CD14-positive monocyte (primary cell): ENCODE measurements around the gene SPINT1. TPM values are rescaled to one million over a fixed set of nuclear protein-coding genes. Genes with fewer than 3 reads are reported as not detected.

Experiments
- DNase-seq, 3 donors: peaks; one replicate each; pipeline ENCODE4 v3.0.0-alpha.2; 2011 to 2022
- H2AFZ ChIP-seq: 2 replicates; pipeline ENCODE4 v1.6.0; 2012; ENCODE audit warnings: mild to moderate bottlenecking, low read depth, low read length, inconsistent platforms; ENCODE audit not compliant: insufficient read depth, poor library complexity, severe bottlenecking
- H3K27ac ChIP-seq, 2 donors: 1 replicate in 1 of 2; 2 replicates in 1 of 2; pipeline ENCODE4 v1.5.1; 2012 to 2013; ENCODE audit warnings: low read length in 2 of 2, control low read depth in 1 of 2, inconsistent platforms in 1 of 2, low read depth in 1 of 2, mild to moderate bottlenecking in 1 of 2
- H3K27me3 ChIP-seq, 2 donors: one replicate each; pipeline versions ENCODE4 v1.6.0 to v1.6.1; 2011 to 2013; ENCODE audit warnings: low read length in 2 of 2; ENCODE audit not compliant: control insufficient read depth in 2 of 2, insufficient read depth in 2 of 2
- H3K36me3 ChIP-seq, 2 donors: replicated peaks in 1 of 2; 1 replicate in 1 of 2; 2 replicates in 1 of 2; pipeline versions ENCODE4 v1.5.1 to v1.6.1; 2012 to 2013; ENCODE audit warnings: low read length in 2 of 2, control low read depth in 1 of 2, inconsistent platforms in 1 of 2, mild to moderate bottlenecking in 1 of 2; ENCODE audit not compliant: insufficient read depth in 2 of 2, control insufficient read depth in 1 of 2
- H3K4me1 ChIP-seq, 2 donors: 1 replicate in 1 of 2; 2 replicates in 1 of 2; pipeline versions ENCODE4 v1.5.1 to v1.6.1; 2012 to 2013; ENCODE audit warnings: low read length in 2 of 2, control low read depth in 1 of 2, inconsistent platforms in 1 of 2, mild to moderate bottlenecking in 1 of 2, moderate library complexity in 1 of 2; ENCODE audit not compliant: insufficient read depth in 2 of 2, control insufficient read depth in 1 of 2
- H3K4me2 ChIP-seq: replicated peaks from 2 replicates; pipeline ENCODE3; 2012; ENCODE audit warnings: low read length, moderate library complexity, mild to moderate bottlenecking; ENCODE audit not compliant: poor library complexity, severe bottlenecking; ENCODE audit errors: extremely low read depth
- H3K4me3 ChIP-seq, 3 experiments: fragments of 200-600 bp in 1 of 3; sonication (generic) in 1 of 3; replicated peaks in 1 of 3; 1 replicate in 2 of 3; 2 replicates in 1 of 3; pipeline ENCODE4 v1.5.1; 2011 to 2013; ENCODE audit warnings: low read length in 3 of 3, mild to moderate bottlenecking in 3 of 3, control low read depth in 2 of 3, low read depth in 2 of 3, inconsistent platforms in 1 of 3, moderate library complexity in 1 of 3
- H3K79me2 ChIP-seq: 2 replicates; pipeline ENCODE4 v1.6.0; 2012; ENCODE audit warnings: mild to moderate bottlenecking, control low read depth, inconsistent platforms, low read length, moderate library complexity; ENCODE audit not compliant: insufficient read depth
- H3K9ac ChIP-seq: 2 replicates; pipeline ENCODE4 v1.6.0; 2017; ENCODE audit warnings: low read length, mild to moderate bottlenecking; ENCODE audit not compliant: insufficient read depth, poor library complexity, severe bottlenecking
- H3K9me3 ChIP-seq, 2 donors: replicated peaks in 1 of 2; 1 replicate in 1 of 2; 2 replicates in 1 of 2; pipeline versions ENCODE4 v1.5.1 to v1.6.1; 2012 to 2013; ENCODE audit warnings: low read length in 2 of 2, control low read depth in 1 of 2; ENCODE audit not compliant: control insufficient read depth in 1 of 2, insufficient read depth in 1 of 2
- H4K20me1 ChIP-seq: 2 replicates; pipeline ENCODE4 v1.6.0; 2012; ENCODE audit warnings: mild to moderate bottlenecking, low read length, control low read depth, moderate library complexity; ENCODE audit not compliant: insufficient read depth
- H3K27ac Mint-ChIP-seq, 7 donors: one replicate each; pipeline ENCODE4 v1.8.0; 2020; ENCODE audit warnings: mild to moderate bottlenecking in 7 of 7, mixed read lengths in 7 of 7, moderate library complexity in 6 of 7, inconsistent platforms in 2 of 7
- H3K27me3 Mint-ChIP-seq, 3 donors: one replicate each; pipeline ENCODE4 v1.8.0; 2021 to 2022; ENCODE audit warnings: low read depth in 3 of 3, mild to moderate bottlenecking in 3 of 3, mixed read lengths in 3 of 3, moderate library complexity in 3 of 3, inconsistent platforms in 1 of 3
- H3K36me3 Mint-ChIP-seq, 2 donors: one replicate each; pipeline ENCODE4 v1.8.0; 2020; ENCODE audit warnings: mixed read lengths in 2 of 2, inconsistent platforms in 1 of 2, mild to moderate bottlenecking in 1 of 2
- H3K4me1 Mint-ChIP-seq: one replicate; pipeline ENCODE4 v1.8.0; 2020; ENCODE audit warnings: mild to moderate bottlenecking, mixed read lengths
- H3K4me3 Mint-ChIP-seq, 2 donors: one replicate each; pipeline ENCODE4 v1.8.0; 2020; ENCODE audit warnings: mild to moderate bottlenecking in 2 of 2, mixed read lengths in 2 of 2, moderate library complexity in 1 of 2
- H3K9me3 Mint-ChIP-seq, 7 donors: one replicate each; pipeline ENCODE4 v1.8.0; 2020 to 2022; ENCODE audit warnings: mixed read lengths in 7 of 7, mild to moderate bottlenecking in 6 of 7, moderate library complexity in 6 of 7, inconsistent platforms in 2 of 7
- WGBS: methylation state at CpG from one replicate; pipeline ENCODE4 v1.1.5; 2013; ENCODE audit warnings: missing lambda C conversion rate; ENCODE audit not compliant: insufficient coverage; 5-methylcytosine and 5-hydroxymethylcytosine counted together
- intact Hi-C, 2 donors: fragments of 100-400 bp; cut with micrococcal nuclease; formaldehyde crosslinking; loops; one replicate each; pipeline versions ENCODE4 v1.15.0 to v1.15.1; 2023
- polyA plus RNA-seq, 3 donors: library from polyadenylated mRNA; depleted of rRNA in 1 of 3; unstranded in 2 of 3; stranded (reverse) in 1 of 3; fragments of 300-500 nt in 2 of 3; fragments of >200 nt in 1 of 3; fragmentation: Illumina TruSeq in 2 of 3; gene quantifications; 1 replicate in 2 of 3; 2 replicates in 1 of 3; pipeline ENCODE4 v1.2.3, GENCODE V29; 2012 to 2021
- TF ChIP-seq, protein P1 (sequence below): fragments of 200-600 bp; IDR thresholded peaks from one replicate; pipeline ENCODE4 v1.8.0; 2022; ENCODE audit warnings: antibody characterized with exemption, mild to moderate bottlenecking

Gene SPINT1
- polyA plus RNA-seq, 3 donors: 17.1 to 46.5 (median 21.5) TPM

DNA sequence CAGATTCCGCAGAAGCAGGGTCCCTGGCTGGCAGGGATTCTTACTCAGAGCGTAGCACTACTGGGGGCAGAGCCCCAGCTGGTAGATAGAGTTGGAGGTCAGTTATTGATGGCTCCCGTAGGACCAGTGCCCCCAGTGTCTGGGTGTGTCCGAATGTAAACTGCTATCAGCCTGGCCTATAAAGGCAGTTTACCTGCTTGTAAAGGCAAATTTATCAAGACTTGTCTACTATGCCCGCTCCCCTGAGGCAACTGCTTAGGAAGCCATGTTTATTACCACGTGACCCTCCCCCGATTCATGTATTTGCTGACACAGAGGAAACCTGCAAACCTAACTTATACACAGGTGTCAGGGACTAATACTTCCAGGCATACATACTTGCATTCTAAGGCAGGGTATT is 14.7 kb upstream of the SPINT1 start:
- Histone ChIP-seq H3K27me3 (no peaks in the 10 kb centered on the region), H3K9me3 (no peaks in the 10 kb centered on the region), H3K9ac (no peak overlapping the region), H3K4me3 (no peak overlapping the region), H3K36me3 (no peaks in the 10 kb centered on the region), H3K4me2 (no peak overlapping the region), H4K20me1 (no peaks in the 10 kb centered on the region), H3K4me1 (no peaks in the 10 kb centered on the region), H3K27ac (no peak overlapping the region), H3K79me2 (no peaks in the 10 kb centered on the region), H2AFZ (no peak overlapping the region)
- intact Hi-C loops: no loop called here
- Mint-ChIP-seq H3K27ac (no peak overlapping the region), H3K27me3 (peaks cover 5 to 8% (median 6%) of the 10 kb centered on the region in 3 donors), H3K4me3 (no peak overlapping the region), H3K9me3 (peaks cover 0 to 6% (median 0%) of the 10 kb centered on the region in 7 donors), H3K36me3 (no peaks in the 10 kb centered on the region), H3K4me1 (no peaks in the 10 kb centered on the region)
- no peak for DNase-seq
- TF ChIP-seq, protein P1, sequence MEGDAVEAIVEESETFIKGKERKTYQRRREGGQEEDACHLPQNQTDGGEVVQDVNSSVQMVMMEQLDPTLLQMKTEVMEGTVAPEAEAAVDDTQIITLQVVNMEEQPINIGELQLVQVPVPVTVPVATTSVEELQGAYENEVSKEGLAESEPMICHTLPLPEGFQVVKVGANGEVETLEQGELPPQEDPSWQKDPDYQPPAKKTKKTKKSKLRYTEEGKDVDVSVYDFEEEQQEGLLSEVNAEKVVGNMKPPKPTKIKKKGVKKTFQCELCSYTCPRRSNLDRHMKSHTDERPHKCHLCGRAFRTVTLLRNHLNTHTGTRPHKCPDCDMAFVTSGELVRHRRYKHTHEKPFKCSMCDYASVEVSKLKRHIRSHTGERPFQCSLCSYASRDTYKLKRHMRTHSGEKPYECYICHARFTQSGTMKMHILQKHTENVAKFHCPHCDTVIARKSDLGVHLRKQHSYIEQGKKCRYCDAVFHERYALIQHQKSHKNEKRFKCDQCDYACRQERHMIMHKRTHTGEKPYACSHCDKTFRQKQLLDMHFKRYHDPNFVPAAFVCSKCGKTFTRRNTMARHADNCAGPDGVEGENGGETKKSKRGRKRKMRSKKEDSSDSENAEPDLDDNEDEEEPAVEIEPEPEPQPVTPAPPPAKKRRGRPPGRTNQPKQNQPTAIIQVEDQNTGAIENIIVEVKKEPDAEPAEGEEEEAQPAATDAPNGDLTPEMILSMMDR: no peak
- 95% methylated on average over 2 of the region's 7 CpGs for WGBS

DNA sequence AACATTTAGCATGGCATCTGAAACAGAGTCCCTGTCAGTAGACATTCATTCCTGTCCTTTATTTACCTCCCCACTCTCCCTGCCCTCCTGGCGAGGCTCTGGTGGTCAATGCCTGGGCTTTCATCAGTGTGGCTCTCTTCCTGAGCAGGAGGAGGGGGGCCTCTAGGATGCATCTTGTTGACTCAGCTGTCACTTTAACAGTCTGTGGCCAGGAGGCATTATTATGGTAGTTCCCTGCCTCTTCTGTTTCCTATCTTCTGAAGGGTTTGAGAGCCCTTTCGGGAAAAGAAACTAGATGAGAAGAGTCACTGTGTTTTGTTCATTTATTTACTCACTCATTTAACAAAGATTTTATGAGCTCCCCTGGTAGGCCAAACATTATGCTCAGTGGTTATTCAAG is 13.0 kb upstream of the SPINT1 start:
- H3K36me3 Mint-ChIP-seq: no peaks in the 10 kb centered on the region
- H3K9me3 Mint-ChIP-seq: peaks cover 0 to 6% (median 0%) of the 10 kb centered on the region in 7 donors
- Histone ChIP-seq H3K9me3 (no peaks in the 10 kb centered on the region), H3K4me1 (no peaks in the 10 kb centered on the region), H3K27me3 (no peaks in the 10 kb centered on the region), H3K9ac (no peak overlapping the region), H3K36me3 (no peaks in the 10 kb centered on the region), H3K27ac (no peak overlapping the region), H3K4me2 (no peak overlapping the region), H4K20me1 (no peaks in the 10 kb centered on the region), H2AFZ (peak overlapping the region; percentile 35), H3K4me3 (no peak overlapping the region), H3K79me2 (no peaks in the 10 kb centered on the region)
- TF ChIP-seq, protein P1: no peak
- H3K4me3 Mint-ChIP-seq: no peak overlapping the region
- intact Hi-C loops: no loop called here
- peaks cover 3 to 8% (median 5%) of the 10 kb centered on the region in 3 donors for H3K27me3 Mint-ChIP-seq
- no peak for DNase-seq
- no peak overlapping the region for H3K27ac Mint-ChIP-seq
- no peaks in the 10 kb centered on the region for H3K4me1 Mint-ChIP-seq
- no CpG with 5 or more reads among the region's 2 CpGs for WGBS
